PC-3 (cell line): ENCODE results near the gene KLRC3. TPM values are rescaled to one million over a fixed set of nuclear protein-coding genes. Genes with fewer than 3 reads are reported as not detected.
"Not testable (repeated sequence)": the region's sequence is repeated elsewhere in the genome, so short reads cannot be mapped to it uniquely, and the experiment has no call there.

Experiments used
- ATAC-seq: fragments of 200-7000 bp; cut with Tn5 transposase; 2 replicates; pipeline ENCODE4 v1.9.1; 2020; ENCODE audit warnings: mild to moderate bottlenecking, moderate library complexity
- Bru-seq: library from RNA; stranded (reverse); fragments of 400-500 nt; gene quantifications from one replicate; lab custom pipeline; 2021; lab: Mats Ljungman, UMichigan
- BruChase-seq, 2 experiments: library from RNA; stranded (reverse); fragments of 400-500 nt; gene quantifications; one replicate each; lab custom pipeline; 2021; lab: Mats Ljungman, UMichigan
- BruUV-seq: library from RNA; stranded (reverse); fragments of 400-500 nt; replicated peaks from 2 replicates; lab custom pipeline; 2021; lab: Mats Ljungman, UMichigan
- CTCF ChIA-PET: fragments of 300-600 bp; sonication (Branson Sonifier 250); formaldehyde crosslinking; loops from one replicate; lab custom pipeline; 2022; ENCODE audit warnings: antibody characterized with exemption; lab: Charles Lee
- POLR2A ChIA-PET: fragments of 300-600 bp; sonication (Branson Sonifier 250); formaldehyde crosslinking; loops from one replicate; lab custom pipeline; 2022; ENCODE audit warnings: antibody characterized with exemption; ENCODE audit not compliant: unreplicated experiment; lab: Charles Lee
- DNase-seq: peaks from one replicate; pipeline ENCODE4 v3.0.0-alpha.2; 2015
- H2AFZ ChIP-seq: fragments of 300-600 bp; sonication (generic); 2 replicates; pipeline ENCODE4 v1.6.0; 2016; ENCODE audit warnings: antibody characterized with exemption, low read length
- H3F3A ChIP-seq: fragments of 300-600 bp; sonication (generic); one replicate; pipeline ENCODE4 v1.6.0; 2017; ENCODE audit warnings: antibody characterized with exemption, low read length, control low read depth, mild to moderate bottlenecking; ENCODE audit not compliant: unreplicated experiment
- H3K27ac ChIP-seq: fragments of 300-600 bp; sonication (generic); 2 replicates; pipeline ENCODE4 v1.5.1; 2016; ENCODE audit warnings: mild to moderate bottlenecking, low read length
- H3K27me3 ChIP-seq: fragments of 300-600 bp; sonication (generic); 2 replicates; pipeline ENCODE4 v1.6.1; 2016; ENCODE audit warnings: low read length, mixed read lengths
- H3K36me3 ChIP-seq: fragments of 300-600 bp; sonication (generic); 2 replicates; pipeline ENCODE4 v1.6.1; 2016; ENCODE audit warnings: low read depth, mixed run types, low read length, mixed read lengths
- H3K4me1 ChIP-seq: fragments of 300-600 bp; sonication (generic); 2 replicates; pipeline ENCODE4 v1.5.1; 2016; ENCODE audit warnings: low read length; ENCODE audit not compliant: insufficient read depth
- H3K4me2 ChIP-seq: fragments of 300-600 bp; sonication (generic); 2 replicates; pipeline ENCODE4 v1.6.0; 2016; ENCODE audit warnings: low read length
- H3K4me3 ChIP-seq: fragments of 300-600 bp; sonication (generic); 2 replicates; pipeline ENCODE4 v1.5.1; 2016; ENCODE audit warnings: mild to moderate bottlenecking, low read length, mixed read lengths
- H3K79me2 ChIP-seq: fragments of 300-600 bp; sonication (generic); 2 replicates; pipeline ENCODE4 v1.6.1; 2017; ENCODE audit warnings: low read length, mixed read lengths
- H3K9ac ChIP-seq: fragments of 300-600 bp; sonication (generic); 2 replicates; pipeline ENCODE4 v1.6.0; 2016; ENCODE audit warnings: mild to moderate bottlenecking, low read length
- H3K9me2 ChIP-seq: fragments of 300-600 bp; sonication (generic); replicated peaks from 2 replicates; pipeline ENCODE4 v1.6.1; 2016; ENCODE audit warnings: mixed run types, low read length, mixed read lengths
- H3K9me3 ChIP-seq: fragments of 300-600 bp; sonication (generic); 2 replicates; pipeline ENCODE4 v1.6.1; 2016; ENCODE audit warnings: low read length, mixed read lengths
- H4K20me1 ChIP-seq: fragments of 300-600 bp; sonication (generic); 2 replicates; pipeline ENCODE4 v1.6.1; 2016; ENCODE audit warnings: low read length, mixed read lengths
- CTCF ChIP-seq: fragments of 300-600 bp; sonication (generic); conservative IDR thresholded peaks from 2 replicates; pipeline ENCODE4 v1.5.1; 2017; ENCODE audit warnings: antibody characterized with exemption, low read depth, mild to moderate bottlenecking, low read length
- EZH2 ChIP-seq: fragments of 300-600 bp; sonication (generic); IDR thresholded peaks from one replicate; pipeline ENCODE4 v1.6.1; 2017; ENCODE audit warnings: antibody characterized with exemption, mild to moderate bottlenecking, low read length; ENCODE audit not compliant: unreplicated experiment
- EZH2phosphoT487 ChIP-seq: fragments of 300-600 bp; sonication (generic); IDR thresholded peaks from 2 replicates; pipeline ENCODE4 v1.6.1; 2018; ENCODE audit warnings: mild to moderate bottlenecking, antibody characterized with exemption, low read length, borderline replicate concordance
- intact Hi-C: fragments of 100-400 bp; cut with micrococcal nuclease; formaldehyde crosslinking; loops from 2 replicates; pipeline ENCODE4 v1.9.0; 2023
- long read RNA-seq: library from polyadenylated mRNA; unstranded; transcript quantifications from one replicate; pipeline ENCODE4 v2.0.0, GENCODE V29; 2021; ENCODE audit not compliant: unreplicated experiment
- total RNA-seq: library from RNA; depleted of rRNA; stranded (reverse); fragments of >200 nt; gene quantifications from 2 replicates; pipeline ENCODE4 v1.2.3, GENCODE V29; 2014; rRNA removed

Gene KLRC3
- total RNA-seq (not detected in 2 replicates), Bru-seq, nascent RNA (percentile 19 among the genes with signal in this experiment), BruChase-seq, experiment 1, labeled RNA remaining after a 6-hour chase (percentile 19 among the genes with signal in this experiment), BruChase-seq, experiment 2, labeled RNA remaining after a 2-hour chase (not detected)
- long read RNA-seq = 0 reads

- intact Hi-C loops, H3K4me3 ChIP-seq: not testable (repeated sequence)
- peak; percentile 62 for DNase-seq
Observed at GRCh38 chr12:10420334-10420733, at the start of gene KLRC3. KLRC3 (minus strand) TSS chr12:10420595; CDS start chr12:10420550, 45 bp downstream.

GRCh38 chr12:10469701-10470100 lies 49.3 kb upstream of the KLRC3 start:
- no peaks in the 10 kb centered on the region for H4K20me1 ChIP-seq
- H3K4me2 ChIP-seq = no peak overlapping the region
- no peaks in the 10 kb centered on the region for H3K4me1 ChIP-seq
- intact Hi-C loops = no loop called here
- no peak overlapping the region for H2AFZ ChIP-seq
- H3K27me3 ChIP-seq = no peaks in the 10 kb centered on the region
- H3K36me3 ChIP-seq = no peaks in the 10 kb centered on the region
- ChIA-PET POLR2A (no interaction called here), CTCF (no interaction called here)
- TF ChIP-seq CTCF (no peak), EZH2 (no peak), EZH2phosphoT487 (no peak)
- no peak overlapping the region for H3K27ac ChIP-seq
- no peak overlapping the region for H3K9ac ChIP-seq
- DNase-seq (no peak), ATAC-seq (no peak)
- H3K9me3 ChIP-seq = no peaks in the 10 kb centered on the region
- H3K79me2 ChIP-seq = no peaks in the 10 kb centered on the region
- BruUV-seq = no TSS peak
- no peaks in the 10 kb centered on the region for H3F3A ChIP-seq
- H3K4me3 ChIP-seq = no peak overlapping the region
- H3K9me2 ChIP-seq = no peaks in the 10 kb centered on the region

More at GRCh38 chr12:10420334-10420733, at the start of gene KLRC3:
- CTCF ChIA-PET, H3K27ac ChIP-seq, H3K9me2 ChIP-seq, BruUV-seq, H3K27me3 ChIP-seq, H3K9ac ChIP-seq, H3K9me3 ChIP-seq, H2AFZ ChIP-seq, H3K36me3 ChIP-seq, H3K4me1 ChIP-seq, H3F3A ChIP-seq, H3K4me2 ChIP-seq, H3K79me2 ChIP-seq, H4K20me1 ChIP-seq: not testable (repeated sequence)
- peak; percentile 71 for ATAC-seq
- POLR2A ChIA-PET = interaction anchor here (0.6 kb wide), 1 partner anchor 23 kb away, joined by 5 read pairs; no protein-coding TSS in a partner anchor

- TF ChIP-seq EZH2 = no peak
- no peak for TF ChIP-seq CTCF
- no peak for TF ChIP-seq EZH2phosphoT487
- H3K4me3 ChIP-seq = no peak overlapping the region
- no TSS peak for BruUV-seq
- H3K4me2 ChIP-seq = no peak overlapping the region
- H3K27me3 ChIP-seq = no peaks in the 10 kb centered on the region
- H3K9me2 ChIP-seq = no peaks in the 10 kb centered on the region
- no peaks in the 10 kb centered on the region for H4K20me1 ChIP-seq
- ChIA-PET POLR2A (no interaction called here), CTCF (no interaction called here)
- H3K27ac ChIP-seq = no peak overlapping the region
- H3F3A ChIP-seq = no peaks in the 10 kb centered on the region
- no peaks in the 10 kb centered on the region for H3K9me3 ChIP-seq
- intact Hi-C loops = no loop called here
- no peak overlapping the region for H2AFZ ChIP-seq
- DNase-seq (no peak), ATAC-seq (no peak)
- no peak overlapping the region for H3K9ac ChIP-seq
- H3K36me3 ChIP-seq = no peaks in the 10 kb centered on the region
- H3K4me1 ChIP-seq = no peaks in the 10 kb centered on the region
- H3K79me2 ChIP-seq = no peaks in the 10 kb centered on the region
Observed at GRCh38 chr12:10466311-10466710, 45.9 kb upstream of the KLRC3 start.
